Hindlimb muscle (tissue), 1 donor: ENCODE measurements around the gene RAET1G. TPM values are rescaled to one million over a fixed set of nuclear protein-coding genes. Genes with fewer than 3 reads are reported as not detected.
"Not testable (repeated sequence)": the region's sequence is repeated elsewhere in the genome, so short reads cannot be mapped to it uniquely, and the experiment has no call there.

Experiments
- DNase-seq: peaks from one replicate; pipeline ENCODE4 v3.0.0-alpha.2; 2013
- polyA plus RNA-seq: library from polyadenylated mRNA; unstranded; fragments of 120-200 nt; gene quantifications from one replicate; pipeline ENCODE4 v1.2.1, GENCODE V29; 2013; ENCODE audit not compliant: insufficient read length

RAET1G gene
- polyA plus RNA-seq, 1 donor: 0.54 TPM

DNA sequence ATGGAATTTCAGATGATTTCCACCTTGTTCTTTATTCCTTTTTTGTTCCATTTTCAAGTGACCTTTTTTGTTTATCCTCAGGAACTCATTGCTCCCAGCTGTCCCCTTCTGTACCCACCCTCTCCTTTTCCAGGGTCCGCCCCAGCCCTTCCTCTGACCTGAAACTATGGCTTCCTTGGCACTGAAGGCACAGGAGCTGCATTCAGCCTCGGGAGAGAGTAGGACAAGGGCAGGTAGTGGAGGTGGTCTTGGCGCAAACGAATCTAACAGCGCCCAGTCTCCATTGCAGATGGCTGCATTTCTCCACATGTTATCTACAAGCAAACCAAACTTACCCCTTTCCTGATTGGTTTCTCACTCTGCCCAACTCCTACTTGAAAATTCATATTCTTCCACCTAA, 10.1 kb upstream of the RAET1G start:
- no peak for DNase-seq

DNA sequence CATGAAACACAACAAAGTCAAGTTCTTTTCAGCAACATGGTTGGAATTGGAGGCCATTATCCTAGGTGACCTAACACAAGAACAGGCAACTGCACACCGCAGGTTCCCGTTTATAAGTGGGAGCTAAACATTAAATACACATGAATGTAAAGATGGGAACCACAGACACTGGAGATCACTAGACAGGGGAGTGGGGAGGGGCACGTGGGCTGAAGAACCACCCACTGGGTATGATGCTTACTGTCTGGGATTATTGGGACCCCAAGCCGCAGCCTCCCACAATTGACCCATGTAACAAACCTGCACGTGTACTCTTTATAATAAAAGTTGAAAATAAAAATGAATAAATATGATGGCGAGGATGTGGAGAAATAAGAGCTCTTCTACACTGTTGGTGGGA, 8.6 kb upstream of the RAET1G start:
- DNase-seq: no peak

DNA sequence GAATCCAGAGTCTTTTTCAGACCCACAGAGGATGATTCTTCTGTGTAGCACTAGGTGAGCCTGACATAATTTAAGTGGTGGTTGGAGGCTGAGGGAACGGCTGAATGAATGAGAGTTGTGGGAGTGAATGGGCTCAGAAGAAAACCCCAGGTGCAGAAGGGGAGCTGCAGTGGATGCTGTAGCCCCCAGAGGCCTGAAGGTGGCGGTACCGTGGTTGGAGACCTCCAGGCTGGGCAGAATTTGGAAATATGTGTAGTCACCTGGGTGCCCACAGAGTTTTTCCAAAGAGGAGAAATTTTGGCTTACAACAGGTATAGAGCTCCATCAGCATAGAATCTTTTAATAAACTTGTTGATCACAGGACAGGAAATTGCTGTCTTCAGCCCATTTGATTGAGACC, 6.5 kb upstream of the RAET1G start:
- no peak for DNase-seq

DNA sequence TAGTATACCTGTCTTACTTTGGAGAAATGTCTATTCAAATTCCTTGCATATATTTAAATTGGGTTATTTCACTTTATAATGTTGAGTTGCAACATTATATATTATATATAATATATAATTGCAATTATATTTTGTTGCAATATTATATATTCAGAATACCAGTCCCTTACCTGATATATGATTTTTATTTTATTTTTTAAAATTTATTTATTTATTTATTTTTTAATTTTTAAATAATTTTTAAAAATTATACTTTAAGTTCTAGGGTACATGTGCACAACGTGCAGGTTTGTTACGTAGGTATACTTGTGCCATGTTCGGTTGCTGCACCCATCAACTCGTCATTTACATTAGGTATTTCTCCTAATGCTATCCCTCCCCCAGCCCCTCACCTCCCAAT, 4.1 kb upstream of the RAET1G start:
- not testable (repeated sequence) for DNase-seq

DNA sequence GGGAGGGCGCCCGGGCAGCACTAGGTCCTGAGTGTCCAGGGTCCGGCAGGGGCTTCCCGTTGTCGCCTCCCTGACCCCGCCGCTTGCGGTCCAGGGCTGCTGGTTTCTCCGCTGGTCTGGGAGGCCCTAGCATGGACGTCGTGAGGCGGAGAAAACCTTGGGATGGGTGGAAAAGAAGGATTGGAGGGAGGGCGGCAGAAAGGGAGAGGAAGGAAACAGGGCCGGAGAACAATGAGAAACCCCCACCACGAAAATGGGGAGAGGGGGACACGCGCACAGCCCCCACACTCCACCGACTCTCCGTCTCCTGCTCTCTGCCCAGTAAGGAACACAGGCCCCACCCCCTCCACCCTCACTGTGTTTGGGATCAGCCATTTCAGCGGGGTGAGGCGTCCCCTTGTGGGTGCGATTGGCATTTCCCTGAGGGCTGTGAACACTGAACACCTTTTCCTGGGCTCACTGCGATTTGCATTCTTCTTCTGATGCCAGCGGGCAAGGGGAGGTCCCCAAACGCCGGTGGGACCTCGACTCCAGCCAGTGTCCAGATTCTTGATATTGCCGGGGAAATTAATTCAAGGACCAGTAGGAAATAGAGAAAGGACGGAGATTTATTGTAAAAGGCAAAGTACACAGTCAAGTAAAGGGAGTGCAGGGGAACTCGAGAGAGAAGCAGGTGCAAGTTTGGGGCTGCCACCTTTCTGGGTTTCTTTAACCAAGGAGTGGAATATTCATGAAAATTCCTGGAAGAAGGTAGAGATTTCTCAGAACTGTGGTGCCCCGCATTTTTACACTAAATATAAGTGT, 3.3 kb upstream of the RAET1G start:
- peak; percentile 78 for DNase-seq

DNA sequence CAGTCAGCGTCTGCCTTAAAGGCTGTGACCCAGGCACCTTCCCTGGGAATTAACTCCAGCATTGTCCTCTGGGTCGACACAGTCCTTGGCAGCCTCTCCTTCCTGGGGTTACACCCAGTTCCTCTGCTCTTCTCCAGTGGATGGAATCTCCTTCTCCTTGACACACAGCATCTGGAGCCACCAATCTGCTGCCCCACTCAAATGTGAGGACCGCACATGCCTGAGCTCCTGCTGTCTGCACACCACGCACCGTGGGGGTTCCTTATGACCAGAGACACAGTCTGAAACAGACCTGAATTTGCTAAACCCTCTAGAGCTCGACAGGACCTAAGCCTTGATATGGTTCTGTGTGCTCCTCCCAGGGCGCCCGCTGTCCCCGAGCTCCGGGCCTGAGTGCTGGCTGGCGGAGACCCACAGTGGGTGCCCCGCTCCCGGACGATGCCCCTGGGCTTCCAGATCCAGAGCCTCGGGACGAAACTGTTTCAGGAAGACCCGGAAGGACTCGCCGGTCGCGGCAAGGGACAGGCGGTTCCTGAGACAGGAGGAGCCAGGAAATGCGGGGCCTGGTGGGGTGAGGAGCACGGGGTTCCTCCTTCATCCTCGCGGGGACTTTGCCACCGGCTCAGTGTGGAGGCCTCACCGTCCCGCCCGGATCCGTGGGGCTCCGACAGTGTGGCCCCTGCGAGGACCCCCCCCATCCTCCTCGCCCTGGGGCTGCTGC, 2.5 kb upstream of the RAET1G start:
- no peak for DNase-seq

DNA sequence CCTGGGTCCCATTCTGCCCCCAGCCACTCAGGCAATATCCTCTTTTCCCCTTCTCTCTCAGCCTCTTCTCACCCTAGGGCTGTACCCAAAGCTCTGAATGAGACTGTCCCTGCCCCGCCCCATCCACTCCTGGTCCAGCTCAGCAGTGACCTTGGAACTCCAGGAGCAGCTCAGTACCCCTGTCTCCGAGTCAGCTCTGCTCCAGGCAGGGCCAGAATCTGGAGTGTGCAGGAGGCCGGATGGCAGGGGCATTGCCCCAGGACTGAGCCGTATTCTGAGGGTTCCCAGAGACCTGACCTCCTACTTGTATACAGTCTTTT, 2.0 kb upstream of the RAET1G start:
- DNase-seq: no peak

DNA sequence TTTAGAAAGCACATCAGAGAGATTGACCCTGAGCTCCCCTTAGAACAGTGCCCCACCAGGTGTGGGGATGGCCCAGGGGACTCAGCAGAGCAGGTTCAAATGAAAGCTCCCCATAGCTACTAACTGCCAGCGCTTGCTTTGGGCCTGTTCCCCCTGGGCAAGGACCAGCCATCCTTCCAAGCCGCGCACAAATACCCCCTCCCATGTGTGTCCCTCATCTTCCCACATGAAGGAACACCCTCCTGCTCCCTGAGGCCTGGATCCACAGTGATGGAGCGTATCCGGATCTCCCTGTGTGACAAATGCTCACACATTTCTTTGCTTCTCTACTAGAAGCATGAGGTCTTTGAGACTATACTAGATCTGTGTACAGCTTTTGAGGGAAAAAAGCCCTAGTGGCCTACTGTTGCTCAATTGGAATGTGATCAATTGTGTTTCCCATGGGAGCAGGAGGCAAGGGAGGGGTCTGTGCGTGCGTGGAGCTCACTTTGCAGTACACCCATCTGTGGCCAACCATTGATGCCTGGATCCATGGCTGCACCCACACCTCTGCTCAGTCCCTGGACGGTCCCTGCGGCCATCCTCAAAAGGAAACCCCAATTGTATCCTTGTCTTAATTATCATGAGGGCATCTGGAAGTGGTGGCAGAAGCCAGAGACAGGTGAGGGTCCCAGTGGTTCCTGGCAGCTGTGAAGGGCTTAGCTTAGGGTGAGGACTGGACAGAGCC, 1.4 kb upstream of the RAET1G start:
- no peak for DNase-seq

DNA sequence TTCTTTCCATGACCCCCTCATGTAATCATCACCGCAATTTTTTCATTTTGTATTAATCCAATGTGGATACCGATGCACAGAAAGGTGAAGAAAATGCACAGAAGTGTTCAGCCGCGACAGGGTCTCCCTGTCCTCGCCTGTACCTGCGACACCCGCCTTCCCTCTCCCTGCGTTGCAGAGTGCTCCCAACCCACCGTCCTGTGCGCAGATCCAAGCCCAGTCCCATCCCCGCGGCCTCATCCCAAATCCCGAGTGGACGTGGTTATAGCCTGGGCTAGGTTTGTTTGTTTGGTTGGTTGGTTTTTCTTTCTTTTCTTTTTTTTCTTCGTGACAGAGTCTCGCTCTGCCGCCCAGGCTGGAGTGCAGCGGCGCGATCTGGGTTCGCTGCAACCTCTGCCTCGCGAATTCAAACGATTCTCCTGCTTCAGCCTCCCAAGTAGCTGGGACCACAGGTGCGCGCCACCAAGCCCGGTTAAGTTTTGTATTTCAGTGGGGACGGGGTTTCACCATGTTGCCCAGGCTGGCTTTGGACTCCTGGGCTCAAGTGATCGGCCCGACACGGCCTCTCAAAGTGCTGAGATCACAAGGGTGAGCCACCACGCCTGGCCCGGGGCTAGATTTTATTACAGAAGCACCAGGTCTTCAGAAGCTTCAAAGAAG, 536 bp upstream of the RAET1G start:
- no peak for DNase-seq

DNA sequence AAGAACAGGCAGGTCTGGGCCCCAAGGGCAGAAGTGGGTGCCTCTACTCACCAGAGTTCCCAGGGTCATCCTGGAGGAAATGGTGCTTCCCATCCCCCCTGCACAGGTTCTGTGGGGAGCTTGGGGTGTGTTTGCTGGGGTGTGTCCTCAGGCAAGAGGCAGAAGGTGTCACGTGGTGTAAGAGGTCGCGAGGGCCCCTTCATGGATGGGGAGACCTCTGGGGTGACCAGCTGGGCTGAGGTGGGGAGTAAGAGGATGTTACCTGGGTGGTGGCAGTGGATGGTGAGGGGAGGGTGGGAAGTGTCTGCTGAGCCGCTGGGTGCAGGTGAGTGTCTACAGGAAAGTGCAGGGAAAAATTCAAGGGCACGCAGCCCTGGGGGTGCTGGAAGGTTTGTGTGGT, 830 bp downstream of the RAET1G start:
- DNase-seq: not testable (repeated sequence)

DNA sequence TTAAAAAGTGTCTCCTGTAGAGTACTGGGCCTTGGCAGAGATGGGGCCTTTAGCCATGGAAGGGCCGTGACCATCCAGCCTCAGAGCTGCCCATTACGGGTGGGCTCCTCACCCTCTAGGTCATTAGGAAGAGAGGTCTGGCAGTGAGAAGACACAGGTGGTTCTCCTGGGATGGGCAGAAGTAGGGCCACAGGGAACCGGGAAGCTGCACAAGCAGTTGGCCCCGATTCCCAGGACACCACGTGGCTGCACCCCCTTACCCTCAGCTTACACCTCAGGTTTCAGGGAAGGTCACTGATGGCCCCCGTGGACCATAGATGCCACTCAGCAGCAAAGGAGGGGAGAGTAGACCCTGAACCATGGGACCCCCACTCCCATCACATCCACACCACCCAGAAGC, 1.6 kb downstream of the RAET1G start:
- DNase-seq: no peak

DNA sequence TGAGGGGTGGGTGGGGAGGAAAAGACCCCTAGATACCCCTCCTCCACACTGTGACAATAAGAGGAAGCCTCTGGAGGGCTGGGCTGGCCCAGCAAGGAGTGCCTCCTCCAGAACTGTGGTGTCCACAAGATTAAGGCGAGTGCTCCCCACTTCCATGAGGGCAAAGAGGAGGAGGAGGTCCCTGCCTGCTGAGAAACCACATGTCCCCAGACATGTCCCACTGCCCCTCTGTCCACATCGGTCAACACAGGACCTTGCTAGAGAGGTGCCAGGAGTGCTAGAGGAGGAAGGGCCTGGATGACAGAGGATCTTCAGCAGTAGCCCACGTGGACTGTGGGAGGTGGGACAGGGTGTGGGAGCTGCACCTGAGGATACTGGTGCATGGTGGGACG, 3.1 kb downstream of the RAET1G start:
- no peak for DNase-seq

DNA sequence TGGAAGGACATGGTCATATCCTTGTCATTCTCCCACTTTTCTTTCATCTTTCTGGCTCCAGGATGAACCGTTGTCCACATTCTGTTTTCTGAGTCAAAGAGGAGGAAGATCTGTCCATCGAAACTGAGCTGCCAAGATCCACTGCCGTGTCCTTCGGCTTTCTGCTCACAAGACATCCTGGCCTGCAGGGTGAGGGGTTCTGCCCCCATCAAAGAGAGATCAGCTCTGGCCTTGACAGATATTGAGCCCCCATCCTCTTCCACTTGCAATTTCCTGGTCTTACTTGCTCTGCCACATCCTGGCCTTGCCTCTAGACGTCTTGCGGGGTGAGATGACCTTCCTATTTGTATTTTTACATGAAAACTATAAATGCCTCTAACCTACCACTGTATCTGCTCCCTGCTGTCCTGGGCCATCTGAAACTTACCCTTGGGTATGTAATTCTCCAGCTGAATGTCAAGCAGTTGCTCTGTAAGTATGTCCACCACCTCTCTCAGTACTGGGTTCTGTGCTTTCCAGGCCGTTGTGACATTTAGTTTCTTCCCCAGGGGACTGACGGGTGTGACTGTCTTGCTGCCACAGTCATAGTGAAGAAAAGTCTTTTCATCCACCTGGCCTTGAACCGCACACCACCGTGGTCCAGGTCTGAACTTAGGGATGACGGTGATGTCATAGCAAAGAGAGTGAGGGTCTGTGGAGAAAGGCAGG, 3.6 kb downstream of the RAET1G start:
- DNase-seq: not testable (repeated sequence)

DNA sequence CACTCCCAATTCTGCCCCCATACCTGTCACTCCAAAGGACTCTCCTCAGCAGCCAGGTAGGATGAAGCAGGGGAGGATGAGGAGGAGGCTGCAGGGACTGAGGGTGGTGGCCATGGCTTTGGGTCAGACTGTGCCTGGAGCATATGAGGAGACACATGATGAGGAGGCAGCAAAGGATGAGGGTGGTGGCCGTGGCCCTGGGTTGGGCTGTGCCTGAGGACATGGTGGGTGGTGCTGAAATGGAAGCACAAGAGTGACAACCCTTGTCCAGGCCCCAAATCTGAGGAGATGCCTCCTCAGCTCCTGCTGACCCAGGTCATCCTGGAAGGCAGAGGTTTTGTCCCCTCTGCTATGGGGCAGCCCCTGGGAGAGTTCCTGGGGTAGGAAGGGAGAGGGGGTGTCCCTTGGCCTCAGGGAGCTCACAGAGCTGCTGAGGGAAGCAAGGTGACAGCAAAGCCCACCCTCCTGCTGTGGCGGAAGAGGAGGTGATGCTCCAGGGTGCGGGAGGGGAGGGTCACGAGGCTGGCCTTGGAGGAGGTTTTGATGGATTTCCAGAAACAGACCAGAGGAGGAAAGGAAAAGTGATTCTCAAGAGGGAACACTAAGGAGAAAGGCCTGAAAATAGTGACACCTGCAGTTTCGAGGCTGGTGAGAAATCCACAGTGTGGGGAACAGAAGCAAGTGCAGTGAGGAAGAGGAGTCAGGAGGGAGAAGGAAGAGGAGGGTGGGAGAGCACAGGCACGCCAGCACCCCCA, 4.6 kb downstream of the RAET1G start:
- DNase-seq: no peak

DNA sequence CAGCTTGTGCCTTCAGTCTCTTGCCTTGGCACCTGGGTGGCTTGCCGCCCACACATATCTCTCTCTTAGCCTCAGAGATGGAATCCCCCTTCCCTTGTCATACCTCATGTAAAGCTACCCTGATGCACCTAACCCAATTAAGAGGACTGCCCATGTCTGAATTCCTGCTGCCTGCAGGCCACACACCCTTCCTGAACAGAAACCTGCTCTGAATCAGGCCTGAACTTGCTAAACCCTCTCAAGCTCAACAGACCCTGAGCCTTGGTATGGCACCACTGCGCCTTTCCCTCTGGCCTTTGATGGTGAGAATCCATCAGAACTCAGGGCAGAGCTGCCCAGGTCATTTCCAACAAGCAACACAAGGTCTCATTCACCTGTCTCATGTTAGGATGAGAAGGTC, 5.2 kb downstream of the RAET1G start:
- no peak for DNase-seq

DNA sequence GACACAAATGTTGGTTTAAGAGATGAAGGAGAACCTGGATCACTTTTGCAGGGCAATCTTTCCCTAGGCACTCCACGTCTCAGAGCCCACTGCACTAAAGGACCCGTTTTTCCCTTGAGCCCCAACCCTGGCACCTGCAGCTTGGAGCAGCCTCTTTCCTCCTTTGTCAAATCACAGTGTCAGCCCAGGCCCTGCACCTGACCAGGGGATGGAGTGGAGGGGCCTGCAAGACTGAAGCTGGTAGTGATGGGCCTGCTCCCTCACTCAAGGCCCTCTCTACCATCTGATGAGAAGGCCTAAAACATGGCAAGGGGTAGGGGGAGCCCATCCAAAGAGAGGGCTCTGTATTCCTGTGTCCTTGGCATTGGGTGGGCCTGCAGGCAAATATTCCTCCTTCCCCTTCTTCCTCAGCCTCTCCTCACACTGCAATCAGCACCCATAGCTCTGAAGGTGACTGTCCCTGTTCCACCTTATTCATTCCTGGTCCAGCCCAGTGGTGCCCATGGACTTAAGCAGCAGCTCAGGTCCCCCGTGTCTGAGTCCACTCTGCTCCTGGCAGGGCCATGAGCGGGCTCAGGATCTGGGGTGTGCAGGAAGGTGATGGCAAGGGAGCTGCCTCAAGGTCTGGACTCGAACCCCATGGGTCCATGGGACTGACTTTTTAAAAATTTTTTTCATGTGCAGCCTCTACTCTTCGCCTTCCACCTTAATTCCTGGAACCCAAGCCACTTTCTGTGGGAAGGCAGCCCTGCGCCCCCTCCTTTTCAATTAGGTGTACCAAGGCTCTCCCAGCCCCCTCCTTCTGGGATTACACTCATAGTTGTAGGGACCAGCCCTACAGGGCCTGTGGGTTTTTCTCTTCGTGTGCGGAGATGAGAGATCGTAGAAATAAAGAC, 6.7 kb downstream of the RAET1G start:
- no peak for DNase-seq

DNA sequence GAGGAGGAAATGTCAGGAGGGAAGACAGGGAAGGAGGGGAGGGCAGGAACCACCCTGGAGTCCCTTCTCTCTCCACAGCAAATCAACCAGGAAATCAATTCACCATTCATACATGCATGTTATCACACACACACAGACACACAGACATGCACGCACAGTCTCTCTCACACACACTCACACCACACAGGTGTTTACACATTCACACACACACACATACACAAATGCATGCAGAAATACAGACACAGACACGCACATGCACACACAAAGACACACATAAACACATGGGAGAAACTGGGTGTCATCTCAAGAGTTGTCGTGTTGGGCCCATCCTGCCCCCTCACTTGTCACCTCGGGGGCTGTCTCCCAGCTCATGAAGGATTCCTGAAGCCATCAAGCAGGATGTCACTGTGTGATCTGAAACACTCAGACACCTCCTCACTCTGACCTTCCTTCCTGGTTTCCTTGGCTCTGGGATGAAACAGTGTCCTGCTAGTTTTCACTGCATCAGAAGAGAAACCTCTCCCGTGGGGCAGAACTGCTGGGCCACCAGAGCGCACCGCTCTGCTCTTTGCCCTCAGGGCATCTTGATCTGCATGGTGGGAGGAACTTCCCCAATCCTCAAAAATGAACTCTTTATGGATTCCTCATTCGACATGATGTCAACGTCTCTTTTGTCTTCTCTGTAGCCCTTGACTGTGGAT, 9.2 kb downstream of the RAET1G start:
- DNase-seq: no peak

DNA sequence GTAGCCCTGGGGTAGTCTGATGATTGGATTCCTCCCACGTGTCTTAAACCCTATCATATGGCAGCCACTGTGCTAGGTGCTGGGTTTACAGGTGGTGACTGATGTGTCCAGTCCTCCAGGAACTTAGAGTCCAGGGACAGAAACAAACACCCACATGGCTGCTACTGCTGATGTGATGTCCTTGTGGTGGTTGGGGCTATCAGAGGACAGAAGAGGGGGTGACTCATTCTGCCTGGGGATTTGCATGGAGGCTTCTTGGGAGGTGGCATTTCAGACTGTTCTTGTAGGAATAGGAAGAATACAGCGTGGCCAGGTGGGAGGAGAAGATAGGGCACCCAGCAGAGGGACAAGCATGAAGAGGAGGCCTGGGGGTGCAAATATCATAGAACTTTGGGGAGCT, 9.8 kb downstream of the RAET1G start:
- DNase-seq: no peak

DNA sequence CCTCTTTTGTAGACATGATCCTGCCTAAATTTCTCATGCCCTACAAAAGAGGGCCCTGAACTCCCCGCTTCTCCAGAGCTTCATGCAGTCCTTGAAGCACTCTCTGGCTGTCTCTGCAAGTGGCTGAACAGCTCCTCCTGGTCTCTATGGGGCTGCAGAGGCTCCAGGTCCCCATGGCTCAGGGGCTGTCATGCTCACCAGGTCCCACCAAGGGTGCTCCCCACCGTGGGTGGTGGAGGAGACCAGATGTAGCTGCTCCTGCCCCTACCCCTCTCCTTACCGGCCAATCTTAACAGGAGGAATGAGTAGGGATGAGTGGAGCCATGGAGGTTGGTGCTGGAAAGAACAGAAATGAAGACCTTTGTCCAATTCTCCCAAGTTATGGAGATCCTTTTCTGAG, 10.2 kb downstream of the RAET1G start:
- DNase-seq: not testable (repeated sequence)

DNA sequence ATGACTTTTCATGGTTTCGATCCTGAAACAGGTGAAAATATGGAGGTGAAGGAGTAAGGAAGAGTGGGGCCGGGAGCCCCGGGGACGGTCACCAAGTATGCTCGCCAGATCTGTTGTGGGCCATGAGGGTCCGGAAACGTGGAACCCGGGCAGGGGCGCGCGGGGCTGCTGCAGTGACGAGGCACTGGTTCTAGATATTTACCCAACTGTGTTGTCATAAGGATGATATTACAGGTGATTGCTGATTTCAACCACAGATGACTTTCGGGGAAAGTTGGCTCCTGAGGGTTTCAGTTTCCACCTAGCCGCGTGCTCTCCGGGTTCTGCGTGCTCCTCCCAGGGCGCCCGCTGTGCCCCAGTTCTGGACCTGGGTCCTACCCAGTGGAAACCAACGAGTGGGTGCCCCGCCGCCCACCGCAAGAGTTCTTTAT, 12.2 kb downstream of the RAET1G start:
- no peak for DNase-seq
